Activated T-cell treated with anti-CD3 and anti-CD28 coated beads for 24 hours (primary cell): Measurements from ENCODE around the gene EBF3.

Source experiments
- DNase-seq: peaks from one replicate; pipeline ENCODE4 v3.0.0-alpha.2; 2020; ENCODE audit warnings: low read depth

The EBF3 gene

GRCh38 chr10:129871966-129872365 lies 92.1 kb downstream of the EBF3 start:
- no peak for DNase-seq

- DNase-seq: no peak
These were observed 93.0 kb downstream of the EBF3 start for GRCh38 chr10:129870961-129871621.

GRCh38 chr10:129870474-129870757 lies 93.7 kb downstream of the EBF3 start:
- DNase-seq: no peak

GRCh38 chr10:129869596-129870473 lies 94.2 kb downstream of the EBF3 start:
- no peak for DNase-seq

GRCh38 chr10:129868449-129869035 lies 95.5 kb downstream of the EBF3 start:
- no peak for DNase-seq

GRCh38 chr10:129867631-129868179 lies 96.4 kb downstream of the EBF3 start:
- DNase-seq: no peak

GRCh38 chr10:129866894-129867293 lies 97.2 kb downstream of the EBF3 start:
- no peak for DNase-seq

- DNase-seq: no peak
These were observed 98.1 kb downstream of the EBF3 start for GRCh38 chr10:129865960-129866359.

GRCh38 chr10:129865413-129865812 lies 98.7 kb downstream of the EBF3 start:
- no peak for DNase-seq

GRCh38 chr10:129864601-129865126 lies 99.4 kb downstream of the EBF3 start:
- no peak for DNase-seq

- no peak for DNase-seq
These were observed 100.0 kb downstream of the EBF3 start for GRCh38 chr10:129864082-129864481.

- DNase-seq: no peak
These were observed 100.8 kb downstream of the EBF3 start for GRCh38 chr10:129863201-129863663.

- no peak for DNase-seq
These were observed 102.1 kb downstream of the EBF3 start for GRCh38 chr10:129861776-129862531.

- DNase-seq: no peak
These were observed 103.7 kb downstream of the EBF3 start for GRCh38 chr10:129860396-129860795.

GRCh38 chr10:129859536-129859935 lies 104.5 kb downstream of the EBF3 start:
- no peak for DNase-seq

- no peak for DNase-seq
These were observed 106.7 kb downstream of the EBF3 start for GRCh38 chr10:129857242-129857960.

GRCh38 chr10:129855836-129856563 lies 108.1 kb downstream of the EBF3 start:
- no peak for DNase-seq

- DNase-seq: no peak
These were observed 109.0 kb downstream of the EBF3 start for GRCh38 chr10:129854796-129855705.

GRCh38 chr10:129854158-129854557 lies 109.9 kb downstream of the EBF3 start:
- no peak for DNase-seq

GRCh38 chr10:129853562-129853903 lies 110.5 kb downstream of the EBF3 start:
- no peak for DNase-seq
